Lower leg skin (tissue), 3 donors: ENCODE data around the gene SPCS2.

Experiments
- POLR2A ChIP-seq, 2 donors: fragments of 450-650 bp; IDR thresholded peaks; one replicate each; pipeline ENCODE4 v1.6.1; 2016 to 2017; ENCODE audit warnings: antibody characterized with exemption in 2 of 2, mild to moderate bottlenecking in 1 of 2, moderate library complexity in 1 of 2
- TF ChIP-seq, protein P1 (sequence below), 3 donors: fragments of 450-650 bp; IDR thresholded peaks; one replicate each; pipeline ENCODE4 v1.5.1; 2016; ENCODE audit warnings: antibody characterized with exemption in 3 of 3, mild to moderate bottlenecking in 3 of 3, moderate library complexity in 2 of 3

DNA sequence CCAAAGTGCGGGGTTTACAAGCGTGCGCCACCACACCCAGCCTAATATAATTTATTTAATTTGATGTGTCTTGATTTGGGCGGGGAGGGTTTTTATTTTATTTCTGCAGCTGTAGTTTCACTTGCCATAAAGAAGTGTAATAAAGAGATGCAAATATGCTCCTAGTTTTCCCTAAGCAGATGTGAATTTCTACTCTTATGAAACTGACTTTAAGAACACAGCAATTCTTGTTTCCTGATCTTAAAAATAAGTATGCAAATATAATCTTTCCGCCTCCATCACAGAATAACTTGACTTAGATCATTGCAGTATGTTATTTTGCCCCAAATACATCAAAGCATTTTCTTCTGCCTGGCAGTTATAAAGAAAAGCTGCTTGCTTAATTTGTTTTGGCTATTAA, 4.4 kb downstream of the SPCS2 start:
- TF ChIP-seq, protein P1, sequence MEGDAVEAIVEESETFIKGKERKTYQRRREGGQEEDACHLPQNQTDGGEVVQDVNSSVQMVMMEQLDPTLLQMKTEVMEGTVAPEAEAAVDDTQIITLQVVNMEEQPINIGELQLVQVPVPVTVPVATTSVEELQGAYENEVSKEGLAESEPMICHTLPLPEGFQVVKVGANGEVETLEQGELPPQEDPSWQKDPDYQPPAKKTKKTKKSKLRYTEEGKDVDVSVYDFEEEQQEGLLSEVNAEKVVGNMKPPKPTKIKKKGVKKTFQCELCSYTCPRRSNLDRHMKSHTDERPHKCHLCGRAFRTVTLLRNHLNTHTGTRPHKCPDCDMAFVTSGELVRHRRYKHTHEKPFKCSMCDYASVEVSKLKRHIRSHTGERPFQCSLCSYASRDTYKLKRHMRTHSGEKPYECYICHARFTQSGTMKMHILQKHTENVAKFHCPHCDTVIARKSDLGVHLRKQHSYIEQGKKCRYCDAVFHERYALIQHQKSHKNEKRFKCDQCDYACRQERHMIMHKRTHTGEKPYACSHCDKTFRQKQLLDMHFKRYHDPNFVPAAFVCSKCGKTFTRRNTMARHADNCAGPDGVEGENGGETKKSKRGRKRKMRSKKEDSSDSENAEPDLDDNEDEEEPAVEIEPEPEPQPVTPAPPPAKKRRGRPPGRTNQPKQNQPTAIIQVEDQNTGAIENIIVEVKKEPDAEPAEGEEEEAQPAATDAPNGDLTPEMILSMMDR (IDR thresholded peaks at IDR 0.05) = no peak
- no peak for TF ChIP-seq POLR2A (IDR thresholded peaks at IDR 0.05)
